SK-N-MC (cell line): ENCODE results near the gene NYNRIN.
A peak's percentile ranks its signal among the peaks of the same experiment; 100 is the strongest.
"Not testable (repeated sequence)": the region's sequence is repeated elsewhere in the genome, so short reads cannot be mapped to it uniquely, and the experiment has no call there.

ENCODE experiments used
- DNase-seq: peaks from one replicate; pipeline ENCODE4 v3.0.0-alpha.2; 2011; ENCODE audit warnings: low read depth, low spot score
- H3K27ac ChIP-seq: fragments of 200-600 bp; sonication (generic); 2 replicates; pipeline ENCODE4 v1.5.1; 2016; ENCODE audit warnings: mixed run types
- H3K36me3 ChIP-seq: fragments of 200-600 bp; sonication (generic); 2 replicates; pipeline ENCODE4 v1.6.1; 2017; ENCODE audit warnings: antibody characterized with exemption, low read length, mixed read lengths; ENCODE audit not compliant: insufficient read depth
- H3K4me3 ChIP-seq: fragments of 200-600 bp; sonication (generic); 2 replicates; pipeline ENCODE4 v1.5.1; 2016
- H3K9ac ChIP-seq: fragments of 200-600 bp; sonication (generic); 2 replicates; pipeline ENCODE4 v1.8.0; 2017; ENCODE audit warnings: mixed run types, mixed read lengths; ENCODE audit not compliant: insufficient read length
- H3K9me3 ChIP-seq: fragments of 200-600 bp; sonication (generic); 2 replicates; pipeline ENCODE4 v1.6.1; 2017; ENCODE audit warnings: low read depth, mild to moderate bottlenecking, antibody characterized with exemption, low read length, moderate library complexity, mixed read lengths
- EZH2 ChIP-seq: fragments of 200-600 bp; sonication (generic); IDR thresholded peaks from one replicate; pipeline ENCODE4 v1.6.1; 2017; ENCODE audit warnings: antibody characterized with exemption
- FOXP2 ChIP-seq: optimal IDR thresholded peaks from 2 replicates; pipeline ENCODE3; 2011; ENCODE audit warnings: mild to moderate bottlenecking, moderate library complexity; ENCODE audit not compliant: insufficient read depth; ENCODE audit errors: extremely low read length, control extremely low read depth
- POLR2AphosphoS5 ChIP-seq: IDR thresholded peaks from 2 replicates; pipeline ENCODE4 v1.6.1; 2012; ENCODE audit warnings: mild to moderate bottlenecking, low read depth, low read length, borderline replicate concordance

NYNRIN gene

DNA sequence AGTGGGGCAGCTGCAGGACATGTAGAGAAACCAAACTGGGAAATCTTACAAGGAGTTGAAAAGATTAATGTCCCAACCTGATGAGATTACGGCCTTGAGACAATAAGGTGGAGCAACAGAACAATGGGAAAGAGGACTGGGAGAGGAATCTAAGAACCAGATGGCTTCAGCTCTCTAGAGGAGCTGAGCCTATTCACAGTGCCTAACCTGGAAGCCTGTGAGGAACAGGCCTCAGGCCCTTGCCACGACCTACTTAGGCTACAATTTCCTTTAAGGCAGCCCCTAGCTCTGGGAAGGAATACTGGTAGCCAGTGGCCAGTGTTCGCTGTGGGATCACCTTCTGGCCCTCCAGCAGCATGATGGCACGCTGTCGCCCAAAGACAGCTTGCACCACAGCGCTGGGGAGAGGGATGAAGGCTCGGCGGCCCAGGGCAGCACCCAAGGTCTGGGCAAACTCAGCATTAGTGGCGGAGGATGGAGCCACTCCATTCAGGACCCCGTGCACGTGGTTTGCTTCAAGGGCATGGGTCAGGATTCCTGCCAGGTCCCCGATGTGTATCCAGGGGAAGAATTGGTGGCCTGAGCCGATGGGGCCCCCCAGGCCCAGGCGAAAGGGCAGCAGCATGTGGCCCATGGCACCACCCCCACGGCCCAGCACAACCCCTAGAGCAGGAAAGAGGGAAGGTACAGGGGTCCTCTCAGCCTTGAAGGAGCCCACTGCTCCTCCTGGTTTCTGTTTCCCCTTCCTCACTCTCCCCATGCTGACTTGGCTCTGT lies 41.2 kb downstream of the NYNRIN start:
- TF ChIP-seq POLR2AphosphoS5 (peak; percentile 28; the same call in 1 of the 2 replicates), EZH2 (no peak), FOXP2 (no peak)
- Histone ChIP-seq H3K9ac (no peak overlapping the region), H3K9me3 (no peaks in the 10 kb centered on the region), H3K27ac (no peak overlapping the region), H3K36me3 (peaks cover 26% of the 10 kb centered on the region), H3K4me3 (no peak overlapping the region)
- no peak for DNase-seq

DNA sequence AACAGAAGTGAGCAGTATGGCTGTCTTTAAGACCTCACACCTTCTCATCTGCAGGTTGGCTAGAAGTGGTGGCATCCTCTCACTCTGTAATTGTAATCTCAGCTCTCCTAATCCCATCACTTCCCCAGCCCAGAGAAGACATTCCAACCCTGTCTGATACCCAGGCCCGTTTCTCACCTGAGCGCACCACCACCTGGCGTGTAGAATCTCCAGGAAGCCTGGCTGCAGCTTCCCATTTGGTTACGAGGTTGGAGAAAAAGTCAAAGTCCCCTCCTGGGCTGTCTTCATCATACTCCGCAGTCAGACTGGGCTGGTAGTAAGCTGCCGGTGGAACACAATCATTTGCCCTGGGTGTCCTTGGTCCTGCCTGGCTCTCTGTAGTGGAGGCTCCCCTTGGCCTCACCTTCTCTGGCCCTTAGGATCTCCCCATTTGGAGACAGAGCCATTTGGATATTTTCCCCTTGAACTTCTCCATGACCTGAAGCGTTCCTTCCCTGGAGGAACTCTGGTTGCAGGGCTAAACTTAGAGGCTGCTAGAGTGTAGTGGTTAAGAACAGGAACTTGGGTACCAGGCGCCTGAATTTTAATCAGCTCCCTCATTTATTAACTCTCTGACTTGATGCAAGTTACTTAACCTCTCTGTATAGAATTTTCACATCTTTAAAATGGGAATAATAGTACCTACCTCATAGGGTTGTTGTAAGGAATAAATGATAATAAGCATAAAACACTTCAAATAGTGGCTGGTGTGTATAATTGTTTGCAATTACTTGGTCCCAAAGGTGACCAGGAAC lies 42.0 kb downstream of the NYNRIN start:
- no peak overlapping the region for H3K27ac ChIP-seq
- no peak for TF ChIP-seq FOXP2
- no peak for TF ChIP-seq POLR2AphosphoS5
- TF ChIP-seq EZH2 = no peak
- H3K9ac ChIP-seq = peak overlapping the region; percentile 97
- peak overlapping the region; percentile 91; the same call in 1 of the 2 replicates for H3K4me3 ChIP-seq
- peaks cover 26% of the 10 kb centered on the region for H3K36me3 ChIP-seq
- no peaks in the 10 kb centered on the region for H3K9me3 ChIP-seq
- no peak for DNase-seq

DNA sequence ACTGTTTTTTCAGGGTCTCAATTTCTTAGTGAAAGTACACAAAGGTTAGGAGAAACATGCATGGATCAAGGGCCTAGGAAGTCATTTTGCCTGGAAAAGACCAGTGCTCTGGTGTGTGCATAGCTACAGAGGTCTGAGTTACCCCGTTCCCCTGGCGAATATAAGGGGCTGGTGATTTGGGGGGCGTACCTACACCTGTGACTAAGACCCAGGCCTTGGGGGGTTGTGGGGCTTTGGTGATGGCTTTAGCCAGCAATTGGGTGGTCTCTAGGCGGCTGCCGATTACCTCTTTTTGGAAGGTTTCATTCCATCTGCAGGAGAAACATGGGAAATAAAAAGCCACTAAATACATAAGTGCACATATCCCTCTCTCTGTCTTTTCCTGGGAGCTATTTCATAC lies 42.7 kb downstream of the NYNRIN start:
- Histone ChIP-seq H3K9ac (peak overlapping the region; percentile 97), H3K9me3 (no peaks in the 10 kb centered on the region), H3K36me3 (peaks cover 26% of the 10 kb centered on the region), H3K27ac (no peak overlapping the region), H3K4me3 (peak overlapping the region; percentile 91)
- TF ChIP-seq POLR2AphosphoS5 (no peak), FOXP2 (no peak), EZH2 (no peak)
- DNase-seq = no peak

DNA sequence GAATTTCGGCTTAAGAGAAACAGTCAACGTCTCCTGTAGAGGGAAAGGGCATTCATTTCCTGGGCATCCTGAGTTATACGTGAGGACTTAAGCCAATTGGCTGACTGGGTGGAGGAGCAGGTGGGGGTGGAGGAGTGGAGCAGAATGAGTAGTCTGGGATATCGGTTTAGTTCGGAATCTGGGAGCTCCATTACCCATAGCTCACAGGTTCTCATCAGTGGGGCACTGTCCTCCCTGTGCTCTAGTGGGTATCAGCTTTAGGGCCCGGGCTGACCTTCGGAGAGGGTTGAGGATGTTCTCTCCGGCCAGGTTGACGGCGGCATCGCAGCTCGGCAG lies 43.1 kb downstream of the NYNRIN start:
- peak overlapping the region; percentile 97 for H3K9ac ChIP-seq
- no peak for TF ChIP-seq POLR2AphosphoS5
- no peak for DNase-seq
- peaks cover 26% of the 10 kb centered on the region for H3K36me3 ChIP-seq
- H3K27ac ChIP-seq = no peak overlapping the region
- no peaks in the 10 kb centered on the region for H3K9me3 ChIP-seq
- H3K4me3 ChIP-seq = peak overlapping the region; percentile 91

DNA sequence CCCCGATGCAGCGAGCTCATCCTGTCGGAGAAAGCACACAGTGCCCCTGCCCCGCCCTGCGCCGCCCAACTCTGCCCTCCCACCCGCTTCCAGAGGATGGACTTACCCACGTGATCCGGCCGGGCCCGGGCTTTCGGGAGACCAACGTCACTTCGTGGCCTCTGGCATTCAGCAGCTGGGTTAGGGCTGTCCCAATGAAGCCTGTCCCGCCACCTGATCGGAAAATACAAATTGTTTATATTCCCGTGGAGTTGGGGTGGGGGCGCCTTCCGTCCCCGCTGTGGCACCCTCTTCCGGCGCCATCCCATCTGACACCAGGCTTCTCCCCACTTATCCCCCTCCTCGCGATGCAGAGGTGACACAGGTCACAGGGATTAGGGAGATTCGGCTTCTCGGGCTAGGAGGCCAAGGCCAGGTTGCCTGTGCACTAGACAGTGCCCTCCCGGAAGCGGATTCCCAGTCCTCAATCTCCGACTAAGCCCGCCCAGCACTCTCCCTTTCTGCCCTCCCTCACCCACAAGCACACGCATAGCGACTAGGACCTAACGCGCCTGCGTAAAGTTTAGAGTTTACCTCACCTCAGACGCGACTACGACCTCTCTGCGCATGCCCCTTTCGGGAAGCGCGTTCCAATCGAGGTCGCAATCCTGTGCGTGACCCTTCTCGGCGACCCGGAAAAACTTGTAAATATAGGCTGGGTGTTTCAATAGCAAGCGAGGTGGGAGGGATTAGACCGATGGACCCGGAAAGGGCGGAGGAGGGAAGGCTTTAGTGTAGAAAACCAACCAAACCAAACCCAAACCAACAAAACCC lies 43.6 kb downstream of the NYNRIN start, which contains the start of gene SDR39U1:
SDR39U1 (minus strand) TSS at position 537 of the 813 bp plus-strand sequence; CDS start at position 530, 7 bp downstream.
- peak; percentile 98 for DNase-seq
- Histone ChIP-seq H3K36me3 (peaks cover 26% of the 10 kb centered on the region), H3K4me3 (peak within 1 kb of the TSS; percentile 91), H3K9me3 (no peaks in the 10 kb centered on the region), H3K27ac (peak within 1 kb of the TSS; percentile 95), H3K9ac (peak within 1 kb of the TSS; percentile 97)
- TF ChIP-seq EZH2 = no peak
- TF ChIP-seq POLR2AphosphoS5 = peak; percentile 86

DNA sequence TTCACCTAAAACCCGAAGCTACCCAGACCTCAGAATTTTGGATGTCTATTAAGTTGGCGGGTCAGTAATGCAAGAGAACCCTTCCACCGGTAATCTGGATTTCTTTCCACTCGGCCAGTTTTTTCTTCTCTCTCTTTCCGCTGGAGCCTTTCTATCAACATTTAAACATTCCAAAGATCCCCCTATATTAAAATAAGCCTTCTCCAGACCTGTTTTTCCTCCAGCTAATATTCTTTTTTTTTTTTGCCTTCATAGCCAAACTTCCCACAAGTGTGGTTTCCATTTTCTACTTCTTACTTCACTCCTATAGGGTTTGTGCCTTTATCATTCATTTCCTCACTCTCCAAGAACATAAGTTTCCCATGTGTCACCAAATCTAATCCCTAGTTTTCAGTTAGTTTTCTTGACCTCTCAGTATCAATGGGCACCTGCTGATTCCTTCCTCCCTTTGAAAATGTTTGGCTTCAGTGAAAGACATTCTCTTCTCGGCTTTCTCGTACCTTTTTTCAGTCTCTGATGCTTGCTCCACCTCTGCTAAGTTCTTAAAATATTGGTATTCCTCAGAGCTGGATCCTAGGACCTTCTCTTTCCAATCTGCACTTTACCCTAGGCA lies 44.4 kb downstream of the NYNRIN start:
- Histone ChIP-seq H3K4me3 (peak overlapping the region; percentile 91), H3K36me3 (peaks cover 26% of the 10 kb centered on the region), H3K27ac (peak overlapping the region; percentile 88), H3K9me3 (no peaks in the 10 kb centered on the region), H3K9ac (peak overlapping the region; percentile 97)
- no peak for DNase-seq
- TF ChIP-seq FOXP2 (no peak), EZH2 (no peak), POLR2AphosphoS5 (no peak)

DNA sequence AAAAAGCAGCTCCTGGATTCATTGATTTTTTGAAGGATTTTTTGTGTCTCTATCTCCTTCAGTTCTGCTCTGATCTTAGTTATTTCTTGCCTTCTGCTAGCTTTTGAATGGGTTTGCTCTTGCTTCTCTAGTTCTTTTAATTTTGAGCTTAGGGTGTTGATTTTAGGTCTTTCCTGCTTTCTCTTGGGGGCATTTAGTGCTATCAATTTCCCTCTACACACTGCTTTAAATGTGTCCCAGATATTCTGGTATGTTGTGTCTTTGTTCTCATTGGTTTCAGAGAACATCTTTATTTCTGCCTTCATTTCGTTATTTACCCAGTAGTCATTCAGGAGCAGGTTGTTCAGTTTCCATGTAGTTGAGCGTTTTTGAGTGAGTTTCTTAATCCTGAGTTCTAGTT lies 52.0 kb downstream of the NYNRIN start:
- H3K27ac ChIP-seq, H3K36me3 ChIP-seq, H3K9me3 ChIP-seq, DNase-seq, H3K4me3 ChIP-seq, H3K9ac ChIP-seq: not testable (repeated sequence)

DNA sequence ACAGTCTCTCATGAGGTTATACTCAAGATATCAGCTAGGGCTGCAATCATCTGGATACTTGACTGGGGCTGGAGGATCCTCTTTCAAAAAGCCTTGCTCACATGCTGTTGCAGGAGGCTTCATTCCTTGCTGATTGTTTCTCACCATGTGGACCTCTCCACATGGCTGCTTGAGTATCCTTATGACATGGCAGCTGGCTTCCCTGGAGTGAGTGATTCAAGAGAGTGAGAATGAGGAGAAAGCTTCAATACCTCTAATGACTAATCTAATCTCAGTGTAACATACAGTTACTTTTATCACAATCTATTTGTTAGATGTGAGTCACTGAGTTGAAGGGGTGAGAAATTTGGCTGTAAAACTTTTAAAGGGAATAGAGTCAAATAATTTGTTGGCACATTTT lies 58.2 kb downstream of the NYNRIN start:
- Histone ChIP-seq H3K36me3 (no peaks in the 10 kb centered on the region), H3K27ac (no peak overlapping the region), H3K4me3 (no peak overlapping the region), H3K9ac (no peak overlapping the region), H3K9me3 (no peaks in the 10 kb centered on the region)
- DNase-seq = no peak
- TF ChIP-seq FOXP2 (no peak), POLR2AphosphoS5 (no peak), EZH2 (no peak)

DNA sequence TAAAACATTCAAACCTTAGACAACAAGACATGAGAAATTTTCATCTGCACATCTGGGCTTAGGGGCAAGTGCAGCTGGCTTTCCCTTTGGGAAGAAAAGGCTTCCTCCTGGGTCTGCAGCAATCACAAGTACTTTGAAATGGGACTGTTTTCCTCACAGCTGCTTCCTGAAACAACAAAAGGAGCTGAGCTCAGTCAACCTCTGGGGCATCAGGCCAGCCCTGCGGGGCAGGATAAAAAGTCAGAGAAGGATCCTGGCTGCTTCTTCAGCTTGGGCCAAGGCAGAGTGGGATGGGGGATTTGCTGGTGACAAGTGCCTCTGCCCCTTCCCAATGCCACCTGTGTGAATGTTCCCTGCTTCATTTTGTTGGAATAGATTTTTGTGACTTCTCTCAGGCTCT lies 59.9 kb downstream of the NYNRIN start:
- Histone ChIP-seq H3K9ac (no peak overlapping the region), H3K27ac (no peak overlapping the region), H3K4me3 (no peak overlapping the region), H3K9me3 (no peaks in the 10 kb centered on the region), H3K36me3 (no peaks in the 10 kb centered on the region)
- no peak for TF ChIP-seq EZH2
- no peak for DNase-seq
